Stimulated activated CD4-positive, alpha-beta T cell treated with anti-CD3 and anti-CD28 coated beads, Interleukin-4, amount 100 ng/mL, for 1 hour (primary cell): ENCODE results near the gene CABP1.
A peak's percentile ranks its signal among the peaks of the same experiment; 100 is the strongest.
"Not testable (repeated sequence)": the region's sequence is repeated elsewhere in the genome, so short reads cannot be mapped to it uniquely, and the experiment has no call there.

Source experiments
- DNase-seq: peaks from one replicate; pipeline ENCODE4 v3.0.0-alpha.2; 2020

CABP1 gene

DNA sequence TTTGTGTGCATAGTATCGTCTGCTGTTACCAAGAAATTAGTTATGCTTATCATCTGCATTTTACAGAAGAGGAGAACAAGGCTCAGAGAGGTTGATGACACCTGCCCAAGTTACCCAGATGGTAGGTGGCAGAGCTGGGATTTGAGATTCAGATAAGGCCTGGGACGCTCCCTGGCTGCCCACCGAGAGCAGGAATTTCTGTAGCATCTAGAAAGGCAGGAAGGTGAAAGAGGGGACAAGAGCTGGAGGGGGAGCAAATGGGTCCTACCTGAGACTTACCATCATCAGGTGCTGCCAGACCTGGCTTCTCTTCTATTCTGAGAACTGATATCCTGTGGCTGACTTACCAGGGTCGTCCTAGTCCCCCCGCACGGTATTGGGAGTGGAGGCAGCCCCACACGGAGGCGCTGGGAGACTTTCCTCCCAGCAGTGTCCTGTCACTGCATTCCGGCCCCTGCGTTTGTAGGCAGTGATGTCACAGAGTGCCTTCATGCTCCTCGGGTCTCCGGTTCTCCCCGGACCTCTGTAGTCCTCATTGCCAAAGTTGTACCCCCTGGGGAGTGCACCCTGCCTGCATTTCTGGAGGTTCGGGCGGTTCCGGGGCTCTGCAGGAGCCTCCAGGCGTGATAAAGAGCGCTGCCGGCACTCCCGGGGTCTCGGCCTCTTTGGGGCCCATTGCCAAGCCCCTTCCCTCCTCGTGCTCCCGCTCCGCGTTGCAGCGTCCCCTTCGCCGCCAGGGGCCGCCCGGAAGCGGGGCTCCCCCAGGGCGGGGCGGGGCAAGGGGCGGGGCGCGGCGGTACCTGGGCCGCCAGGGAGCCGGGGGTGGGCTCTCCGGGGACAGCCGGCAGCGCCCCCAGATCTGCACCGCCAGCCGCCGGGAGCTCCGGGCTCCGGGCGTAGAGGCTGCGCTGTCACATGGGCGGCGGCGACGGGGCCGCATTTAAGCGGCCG, at the start of gene CABP1:
CABP1 (plus strand) TSS at position 856 of the 951 bp plus-strand sequence; CDS start at position 916, 60 bp downstream.
- peak; percentile 80 for DNase-seq

DNA sequence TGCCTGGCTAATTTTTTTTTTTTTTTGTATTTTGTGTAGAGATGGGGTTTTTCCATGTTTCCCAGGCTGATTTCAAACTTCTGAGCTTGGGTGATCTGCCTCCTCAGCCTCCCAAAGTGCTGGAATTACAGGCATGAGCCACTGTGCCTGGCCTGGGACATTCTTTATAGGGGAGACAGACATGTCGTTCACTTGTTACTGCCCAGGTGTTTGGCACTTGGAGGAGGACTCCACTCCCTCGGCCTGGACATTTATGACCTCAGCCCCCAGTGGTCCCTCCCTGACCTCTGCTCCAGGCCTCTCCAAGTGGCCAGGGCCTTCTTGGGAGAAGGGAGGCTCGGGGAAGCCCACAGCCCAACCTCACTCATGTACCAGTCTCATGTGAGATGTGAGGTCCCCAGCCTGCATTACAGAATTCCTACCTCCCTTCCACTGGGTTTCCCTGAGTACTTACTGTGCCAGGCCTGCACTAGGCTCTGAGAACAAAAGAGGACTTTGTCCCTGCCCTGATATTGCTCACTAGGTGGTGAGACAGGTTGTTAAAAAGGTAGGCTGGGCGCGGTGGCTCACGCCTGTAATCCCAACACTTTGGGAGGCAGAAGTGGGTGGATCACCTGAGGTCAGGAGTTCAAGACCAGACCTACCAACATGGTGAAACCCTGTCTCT, 49.6 kb upstream of the CABP1 start:
- no peak for DNase-seq

DNA sequence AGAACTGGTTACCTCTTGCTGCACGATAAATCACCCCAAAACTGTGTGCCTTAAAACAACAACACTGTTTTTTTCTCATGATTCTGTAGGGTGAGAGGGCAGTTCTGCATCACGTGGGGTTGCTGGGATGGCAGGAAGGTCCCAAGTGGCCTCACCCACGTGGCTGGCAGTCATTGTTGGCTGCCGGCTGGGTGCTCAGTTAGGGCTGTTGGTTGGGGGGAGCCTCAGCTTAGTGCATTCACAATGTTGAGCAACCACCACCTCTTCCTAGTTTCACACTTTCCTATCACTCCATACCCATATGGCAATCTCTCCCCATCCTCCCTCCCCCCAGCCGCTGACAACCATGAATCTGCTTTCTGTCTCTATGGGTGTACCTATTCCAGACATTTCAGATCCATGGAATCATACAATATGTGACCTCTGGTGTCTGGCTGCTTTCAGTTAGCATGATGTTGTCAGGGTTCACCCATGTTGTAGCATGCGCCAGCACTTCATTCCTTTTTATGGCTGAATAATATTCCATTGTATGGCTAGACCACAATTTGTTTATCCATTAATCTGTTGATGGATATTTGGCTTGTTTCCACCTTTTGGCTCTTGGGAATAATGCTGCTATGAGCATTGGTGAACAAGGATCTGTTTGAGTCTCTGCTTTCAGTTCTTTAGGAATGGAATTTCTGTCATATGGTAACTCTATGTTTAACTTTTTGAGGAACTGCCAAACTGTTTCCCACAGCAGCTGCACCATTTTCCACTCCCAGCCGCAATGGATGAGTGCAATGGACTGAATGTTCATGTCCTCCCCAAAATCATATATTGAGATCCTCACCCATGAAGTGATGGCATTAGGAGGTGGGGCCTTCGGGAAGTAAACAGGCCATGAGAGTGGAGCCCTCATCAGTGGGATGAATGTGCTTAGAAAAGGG, 48.0 kb upstream of the CABP1 start:
- no peak for DNase-seq

DNA sequence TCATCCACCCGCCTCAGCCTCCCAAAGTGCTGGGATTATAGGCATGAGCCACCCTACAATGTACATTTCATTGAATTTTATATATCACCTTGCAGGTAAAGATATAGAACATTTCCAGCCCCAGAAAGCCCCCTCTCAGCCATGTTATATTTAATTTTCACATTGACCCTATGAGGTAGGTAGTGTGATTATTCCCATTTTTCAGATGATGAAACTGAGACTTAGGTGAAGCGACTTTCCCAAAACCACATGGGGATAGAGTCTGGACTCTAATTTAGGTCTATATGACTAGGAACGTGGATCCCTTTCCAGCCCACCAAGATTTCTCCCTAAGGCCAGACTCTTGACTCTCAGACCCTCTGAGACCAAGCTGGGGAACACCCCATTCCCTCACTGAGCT, 43.5 kb upstream of the CABP1 start:
- DNase-seq = no peak

DNA sequence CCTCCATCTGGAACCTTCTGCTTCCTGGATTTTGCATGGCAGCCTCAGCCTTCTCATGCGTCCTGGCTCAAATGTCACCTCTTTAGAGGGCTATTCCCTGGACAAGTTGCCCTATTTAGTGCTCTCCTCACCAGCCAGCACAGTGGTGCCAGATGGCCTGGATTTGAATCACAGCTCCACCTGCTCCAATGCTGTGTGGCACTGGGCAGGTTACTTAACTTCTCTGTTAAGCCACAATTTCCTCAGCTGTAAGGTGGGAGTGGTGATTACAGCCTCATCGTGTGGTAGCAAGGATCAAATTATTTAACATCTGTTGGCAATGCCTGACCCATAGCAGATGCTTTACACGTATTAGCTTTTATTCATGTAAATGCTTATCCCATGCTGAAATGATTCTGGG, 42.6 kb upstream of the CABP1 start:
- DNase-seq = no peak

DNA sequence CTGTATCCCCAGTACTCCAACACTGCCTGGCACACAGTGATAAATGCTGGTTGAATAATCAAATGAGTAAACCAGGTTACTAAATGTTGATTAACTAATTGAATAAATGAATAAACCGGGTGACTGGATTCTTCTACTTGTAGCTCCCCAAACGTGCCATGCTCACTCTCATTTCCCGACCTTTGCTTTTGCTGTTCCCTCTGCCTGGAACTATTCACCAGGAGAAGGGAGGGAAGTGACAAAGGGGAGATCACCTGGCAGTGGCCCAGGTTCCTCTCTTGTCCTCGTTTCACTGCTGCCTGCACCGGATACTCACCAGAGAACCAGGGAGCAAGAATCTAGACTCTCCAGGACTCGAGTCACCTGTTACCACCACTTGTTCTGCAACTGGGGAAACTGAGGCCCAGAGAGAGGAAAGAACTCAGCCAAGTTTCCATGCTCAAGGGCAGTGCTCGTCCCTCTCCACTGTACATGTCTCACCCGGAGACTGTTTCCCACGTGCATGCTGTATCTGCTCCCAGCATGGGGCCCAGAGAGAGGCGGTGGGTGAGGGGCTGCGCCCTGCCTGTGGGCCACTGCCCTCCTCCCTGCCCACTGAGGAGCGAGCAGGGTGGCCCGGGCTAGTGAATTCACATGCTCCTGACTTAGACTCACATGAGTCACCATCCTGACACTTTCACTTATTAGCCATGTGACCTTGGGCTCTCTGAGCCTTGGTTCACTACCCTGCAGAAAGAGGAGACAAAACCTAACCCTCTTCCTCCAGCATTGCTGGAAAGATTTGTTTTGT, 41.6 kb upstream of the CABP1 start:
- no peak for DNase-seq

DNA sequence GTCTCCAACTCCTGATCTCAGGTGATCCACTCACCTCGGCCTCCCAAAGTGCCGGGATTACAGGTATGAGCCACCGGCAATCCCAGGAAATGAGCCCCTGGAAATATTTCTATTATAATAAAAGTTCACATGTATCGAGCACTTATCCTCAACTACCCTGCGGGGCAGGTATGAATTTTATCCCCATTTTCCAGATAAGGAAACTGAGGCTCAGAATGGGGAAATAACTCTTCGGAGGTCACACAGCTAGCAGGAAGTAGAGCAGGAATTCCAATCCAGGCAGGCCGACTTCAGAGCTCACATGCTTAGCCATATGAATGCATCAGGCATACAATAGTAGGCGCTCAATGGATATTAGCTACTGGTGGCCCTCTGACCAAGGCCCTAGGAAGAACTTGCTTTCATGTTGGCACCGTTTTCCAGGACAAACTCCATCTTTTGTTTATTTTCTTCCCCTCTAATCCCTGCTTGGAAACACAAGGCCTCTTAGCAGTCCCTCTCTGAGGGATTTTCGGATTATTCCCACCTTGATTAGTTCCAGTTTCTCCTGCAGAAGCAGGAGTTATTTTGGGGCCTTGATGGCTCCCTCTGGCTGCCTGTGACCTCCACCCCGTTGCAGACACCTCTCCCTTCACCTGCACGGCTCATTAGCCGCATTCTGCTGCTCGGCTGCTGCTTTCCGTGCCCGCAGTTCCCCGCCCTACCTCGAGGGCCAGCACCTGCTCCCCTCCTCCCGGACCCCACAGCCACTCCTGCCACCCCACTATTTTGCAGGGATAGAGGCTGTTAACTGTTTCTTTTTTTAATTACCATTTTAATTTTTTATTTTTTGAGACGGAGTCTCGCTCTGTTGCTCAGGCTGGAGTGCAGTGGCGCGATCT, 40.5 kb upstream of the CABP1 start:
- no peak for DNase-seq

DNA sequence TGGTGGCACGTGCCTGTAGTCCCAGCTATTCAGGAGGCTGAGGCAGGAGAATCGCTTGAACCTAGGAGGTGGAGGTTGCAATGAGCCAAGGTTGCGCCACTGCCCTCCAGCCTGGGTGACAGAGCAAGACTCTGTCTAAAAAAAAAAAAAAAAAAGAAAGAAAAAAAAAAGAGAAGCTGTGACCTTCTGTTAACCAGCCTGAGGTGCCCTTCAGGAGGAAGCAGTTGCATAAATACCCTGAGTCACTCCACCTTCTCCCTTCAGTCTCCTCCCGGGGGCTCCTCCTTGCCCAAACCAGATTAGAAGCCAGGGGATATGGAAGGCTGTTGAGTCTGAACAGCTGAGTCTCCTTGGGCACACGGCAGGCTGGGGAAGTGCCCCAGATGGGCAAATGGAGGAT, 38.0 kb upstream of the CABP1 start:
- not testable (repeated sequence) for DNase-seq

DNA sequence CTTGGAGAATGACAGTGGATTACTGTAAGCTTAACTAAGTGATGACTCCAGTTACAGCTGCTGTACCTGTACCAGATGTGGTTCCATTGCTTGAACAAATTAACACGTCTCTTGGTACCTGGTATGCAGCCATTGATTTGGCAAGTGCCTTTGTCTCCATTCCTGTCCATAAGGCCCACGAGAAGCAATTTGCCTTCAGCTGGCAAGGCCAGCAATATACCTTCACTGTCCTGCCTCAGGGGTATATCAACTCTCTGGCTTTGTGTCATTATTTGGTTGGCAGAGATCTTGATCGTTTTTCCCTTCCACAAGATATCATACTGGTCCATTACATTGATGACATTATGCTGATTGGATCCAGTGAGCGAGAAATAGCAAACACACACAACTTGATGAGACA, 29.9 kb upstream of the CABP1 start:
- DNase-seq = no peak

DNA sequence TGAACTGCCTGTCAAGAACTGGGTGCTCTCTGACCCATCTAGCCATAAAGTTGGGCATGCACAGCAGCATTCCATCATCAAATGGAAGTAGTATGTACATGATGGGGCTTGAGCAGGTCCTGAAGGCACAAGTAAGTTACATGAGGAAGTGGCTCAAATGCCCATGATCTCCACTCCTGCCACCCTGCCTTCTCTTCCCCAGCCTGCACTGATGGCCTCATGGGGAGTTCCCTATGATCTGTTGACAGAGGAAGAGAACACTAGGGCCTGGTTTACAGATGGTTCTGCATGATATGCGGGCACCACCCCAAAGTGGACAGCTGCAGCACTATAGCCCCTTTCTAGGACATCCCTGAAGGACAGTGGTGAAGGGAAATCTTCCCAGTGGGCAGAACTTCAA, 28.9 kb upstream of the CABP1 start:
- DNase-seq = not testable (repeated sequence)

DNA sequence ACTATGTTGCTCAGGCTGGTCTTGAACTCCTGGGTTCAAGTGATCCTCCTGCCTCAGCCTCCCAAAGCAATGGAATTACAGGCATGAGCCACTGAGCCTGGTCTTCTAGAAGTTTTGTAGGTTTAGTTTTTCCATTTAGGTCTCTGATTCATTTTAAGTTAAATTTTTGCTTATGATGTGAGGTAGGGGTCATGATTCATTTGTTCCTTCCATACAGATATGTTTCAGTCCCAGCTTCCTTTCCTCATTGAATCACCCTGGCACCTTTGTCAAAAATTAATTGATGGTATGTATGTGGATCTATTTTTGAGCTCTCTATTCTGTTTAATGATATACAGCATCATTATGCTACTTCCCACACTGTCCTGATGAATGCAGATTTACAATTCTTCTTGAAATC, 25.6 kb upstream of the CABP1 start:
- DNase-seq = no peak

DNA sequence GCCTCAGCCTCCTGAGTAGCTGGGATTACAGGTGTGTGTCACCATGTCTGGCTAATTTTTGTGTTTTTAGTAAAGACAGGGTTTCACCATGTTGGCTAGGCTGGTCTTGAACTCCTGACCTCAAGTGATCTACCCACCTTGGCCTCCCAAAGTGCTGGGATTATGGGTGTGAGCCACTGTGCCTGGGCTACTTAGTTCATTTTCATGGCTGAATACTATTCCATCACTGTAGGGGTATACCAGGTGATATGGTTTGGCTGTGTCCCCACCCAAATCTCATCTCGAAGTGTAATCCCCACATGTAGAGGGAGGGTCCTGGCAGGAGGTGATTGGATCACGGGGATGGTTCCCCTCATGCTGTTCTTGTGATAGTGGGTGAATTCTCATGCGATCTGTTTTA, 23.2 kb upstream of the CABP1 start:
- DNase-seq = not testable (repeated sequence)

DNA sequence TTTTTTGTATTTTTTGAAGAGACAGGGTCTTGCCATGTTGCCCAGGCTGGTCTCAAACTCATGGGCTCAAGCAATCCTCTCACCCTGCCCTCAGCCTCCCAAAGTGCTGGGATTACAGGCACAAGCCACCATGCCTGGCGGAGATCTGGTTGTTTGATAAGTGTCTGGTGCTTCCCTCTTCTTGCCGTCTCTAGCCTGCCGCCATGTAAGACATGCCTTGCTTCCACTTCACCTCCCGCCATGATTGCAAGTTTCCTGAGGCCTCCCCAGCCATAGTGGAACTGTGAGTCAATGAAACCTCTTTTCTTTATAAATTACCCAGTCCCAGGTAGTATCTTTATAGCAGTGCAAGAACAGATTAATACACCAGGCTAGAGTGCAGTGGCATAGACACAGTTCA, 22.7 kb upstream of the CABP1 start:
- not testable (repeated sequence) for DNase-seq

DNA sequence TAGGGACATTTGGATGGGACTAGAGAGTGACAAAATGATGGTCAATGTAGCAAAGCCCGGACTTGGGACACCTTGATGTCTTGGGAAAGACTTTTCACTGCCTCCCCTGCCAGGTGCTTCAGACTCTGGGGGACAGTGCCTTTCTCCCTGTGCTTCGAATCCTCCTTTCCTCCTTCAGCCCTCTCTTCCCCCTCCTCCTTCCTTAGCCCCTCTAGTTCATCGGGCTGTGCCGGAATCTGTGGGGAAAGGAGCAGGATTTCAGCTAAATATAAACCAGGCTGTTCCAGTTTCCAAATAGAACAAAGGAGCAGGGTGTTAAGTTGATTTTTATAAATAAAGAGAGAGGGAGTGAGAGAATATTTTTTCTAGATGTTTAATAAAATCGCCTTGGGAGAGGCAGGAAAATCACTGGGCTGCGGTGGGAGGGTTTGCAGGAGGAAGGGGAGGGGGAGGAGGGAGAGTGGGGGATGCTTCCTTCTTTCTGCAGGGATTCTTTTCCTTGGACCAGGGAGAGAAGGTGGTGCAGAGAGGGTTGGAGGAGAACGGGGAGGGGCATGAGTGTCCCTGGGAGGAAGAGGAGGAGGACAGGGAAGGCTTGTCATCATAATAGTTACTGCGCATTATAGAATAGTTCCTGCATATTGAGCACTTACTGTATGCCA, 21.3 kb upstream of the CABP1 start:
- no peak for DNase-seq

DNA sequence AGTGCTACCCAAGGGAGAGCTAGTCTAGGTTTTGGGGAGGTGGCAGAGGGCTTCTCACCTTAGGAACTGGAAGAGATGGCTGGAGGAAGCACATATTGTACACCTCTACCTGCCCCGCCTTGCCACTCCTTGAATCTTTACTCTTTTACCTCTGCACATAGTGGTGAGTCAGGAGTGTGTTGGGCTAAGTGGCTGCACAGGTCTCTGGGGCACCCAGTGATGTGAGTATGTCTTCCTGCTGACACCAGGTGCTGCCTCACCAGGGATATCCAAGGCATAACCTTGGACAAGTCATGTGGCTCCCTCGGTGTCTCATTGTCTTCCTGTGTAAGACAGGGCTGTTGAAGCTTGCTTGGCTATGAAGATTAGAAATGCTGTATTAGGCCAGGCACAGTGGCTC, 19.8 kb upstream of the CABP1 start:
- no peak for DNase-seq

DNA sequence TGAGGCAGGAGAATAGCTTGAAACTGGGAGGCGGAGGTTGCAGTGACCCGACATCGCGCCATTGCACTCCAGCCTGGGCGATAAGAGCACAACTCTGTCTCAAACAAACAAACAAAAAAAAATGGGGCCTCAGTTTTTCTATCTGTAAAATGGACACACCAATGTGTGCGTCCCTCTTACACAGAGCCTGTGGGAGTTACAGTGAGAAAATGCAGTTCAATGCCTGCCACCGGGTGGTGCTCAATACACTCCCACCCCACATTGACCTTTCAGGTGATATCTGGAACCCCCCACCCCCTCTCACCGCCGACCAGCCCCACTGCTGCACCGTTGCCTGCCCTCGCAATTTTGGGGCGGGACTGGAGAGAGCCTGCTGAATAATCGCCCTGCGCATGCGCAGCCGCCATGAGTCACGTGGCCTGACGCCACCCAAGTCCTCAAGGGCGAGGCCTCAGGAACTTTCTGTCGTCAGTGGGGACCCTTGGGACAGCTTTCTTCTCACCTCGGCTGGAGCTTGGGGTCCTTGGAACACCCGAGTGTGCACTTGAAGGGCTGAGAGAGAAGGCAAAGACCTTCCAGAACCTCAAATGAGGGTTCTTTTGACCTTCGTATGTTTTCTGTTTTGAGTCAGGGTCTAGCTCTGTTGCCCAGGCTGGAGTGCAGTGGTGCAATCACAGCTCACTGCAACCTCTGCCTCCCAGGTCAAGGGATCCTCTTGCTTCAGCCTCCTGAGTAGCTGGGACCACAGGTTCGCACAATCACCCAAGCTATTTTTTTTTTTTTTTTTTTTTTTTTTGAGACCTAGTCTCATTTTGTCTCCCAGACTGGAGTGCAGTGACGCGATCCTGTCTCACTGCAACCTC, 14.6 kb upstream of the CABP1 start:
- peak; percentile 15 for DNase-seq

DNA sequence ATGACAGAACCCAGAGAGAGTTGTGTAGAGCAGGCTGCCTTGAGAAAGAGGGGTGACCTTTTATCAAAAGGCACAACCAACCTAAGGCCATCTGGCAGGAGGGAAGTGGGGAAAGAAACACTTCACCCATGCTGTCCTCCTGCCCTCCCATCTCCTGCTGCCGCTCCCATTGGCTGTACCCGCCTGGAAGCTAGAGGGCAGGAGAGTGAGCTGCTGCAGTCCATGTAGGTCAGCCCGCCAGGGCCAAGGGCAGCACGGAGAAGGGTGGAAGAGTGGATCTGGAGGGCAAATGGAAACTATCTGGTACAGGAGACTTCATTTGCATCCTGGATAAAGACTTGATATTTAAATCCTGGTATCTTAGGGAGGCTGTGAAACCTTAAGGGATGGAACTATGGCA, 11.5 kb upstream of the CABP1 start:
- no peak for DNase-seq

DNA sequence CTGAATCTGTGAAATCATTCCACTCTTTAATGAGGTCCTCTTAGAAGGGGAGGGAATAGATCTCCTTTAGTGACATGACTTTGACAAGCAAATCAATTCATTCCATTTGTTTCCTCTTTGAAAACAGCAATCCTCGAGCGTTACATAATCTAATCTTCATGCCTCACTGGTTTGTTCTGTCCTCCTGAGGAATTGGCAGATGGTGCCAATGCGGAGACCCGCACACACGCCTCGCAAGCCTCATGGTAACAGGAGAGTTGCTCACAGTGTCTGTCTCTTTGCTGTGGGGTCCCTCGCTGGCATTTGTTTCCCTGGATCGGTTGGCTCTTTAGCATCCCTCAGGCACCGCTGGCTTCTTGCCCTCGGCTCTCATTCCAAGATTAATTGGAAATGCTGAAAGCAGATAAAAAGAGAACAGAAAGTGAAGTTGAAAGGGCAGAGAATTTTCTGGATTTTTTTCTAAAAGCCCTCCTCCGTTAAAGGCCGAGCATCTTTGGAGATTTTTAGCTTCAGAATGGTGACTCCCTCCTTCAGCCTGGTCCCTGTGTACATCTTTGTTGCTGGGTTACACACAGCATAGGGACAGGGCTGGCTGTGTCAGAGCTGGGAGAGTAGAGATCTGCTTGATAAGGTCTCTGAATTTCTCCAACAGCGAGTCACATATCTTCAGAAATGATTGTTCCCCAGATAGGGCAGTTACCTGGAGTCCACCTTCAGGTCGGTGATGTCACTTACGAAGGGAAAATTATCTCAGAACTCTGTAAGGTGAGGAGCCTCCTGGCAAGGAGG, 10.1 kb upstream of the CABP1 start:
- no peak for DNase-seq

DNA sequence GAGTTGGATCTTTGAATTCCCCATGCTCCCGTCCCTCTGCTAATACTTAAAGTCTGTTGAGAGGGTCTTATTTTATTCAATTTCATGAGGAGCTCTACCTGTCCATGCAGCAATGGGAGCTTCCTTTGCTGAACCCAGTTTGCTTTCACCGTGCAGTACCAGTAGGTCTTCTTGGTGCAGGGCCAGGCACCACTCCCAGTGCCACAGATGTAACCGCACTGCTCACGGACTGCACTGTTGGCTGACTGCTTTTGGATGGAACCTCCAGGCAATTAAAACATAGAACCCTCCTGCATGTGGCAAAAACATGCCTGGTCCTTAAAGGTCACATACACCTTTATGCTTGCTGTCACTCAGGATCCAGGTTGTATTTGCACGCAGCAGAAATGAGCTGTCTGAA, 9.3 kb upstream of the CABP1 start:
- no peak for DNase-seq
